K562 (cell line): Measurements from ENCODE around the gene CD101. TPM values are rescaled to one million over a fixed set of nuclear protein-coding genes. Genes with fewer than 3 reads are reported as not detected.

ENCODE experiments used
- ATF3 ChIP-seq, 2 experiments: fragments of 450-650 bp in 1 of 2; sonication (generic) in 1 of 2; formaldehyde crosslinking in 1 of 2; IDR thresholded peaks in 1 of 2; conservative IDR thresholded peaks in 1 of 2; 2 replicates each; pipeline versions ENCODE4 v1.6.1 to v1.8.1; 2016 to 2023; ENCODE audit warnings: mild to moderate bottlenecking in 2 of 2, moderate library complexity in 2 of 2, inconsistent platforms in 1 of 2, missing genetic modification reagents in 1 of 2
- CBFA2T3 ChIP-seq: fragments of 450-650 bp; IDR thresholded peaks from 2 replicates; pipeline ENCODE4 v1.6.1; 2017
- CUX1 ChIP-seq: fragments of 200-800 bp; sonication (Bioruptor generic); IDR thresholded peaks from 2 replicates; pipeline ENCODE4 v1.6.1; 2016; ENCODE audit warnings: missing genetic modification characterization, missing compliant biosample characterization
- DNMT1 ChIP-seq: fragments of 450-650 bp; IDR thresholded peaks from 2 replicates; pipeline ENCODE4 v1.6.1; 2016; ENCODE audit warnings: antibody characterized with exemption, mild to moderate bottlenecking
- FOSL1 ChIP-seq: fragments of 200-800 bp; sonication (Bioruptor generic); conservative IDR thresholded peaks from 2 replicates; pipeline ENCODE4 v1.6.1; 2016; ENCODE audit warnings: missing genetic modification characterization, missing compliant biosample characterization
- JUND ChIP-seq, 2 experiments: IDR thresholded peaks; 2 replicates in 1 of 2; 3 replicates in 1 of 2; pipeline ENCODE4 v1.6.1; 2011; ENCODE audit warnings: borderline replicate concordance in 2 of 2, low read depth in 2 of 2, low read length in 2 of 2, improper control_type of control experiment in 1 of 2, missing biosample characterization in 1 of 2, missing genetic modification characterization in 1 of 2, missing genetic modification reagents in 1 of 2
- NCOA4 ChIP-seq: fragments of 450-650 bp; IDR thresholded peaks from 2 replicates; pipeline ENCODE4 v1.6.1; 2018; ENCODE audit warnings: mild to moderate bottlenecking; ENCODE audit not compliant: partially characterized antibody
- NELFE ChIP-seq: IDR thresholded peaks from 2 replicates; pipeline ENCODE4 v1.6.1; 2011; ENCODE audit warnings: mild to moderate bottlenecking; ENCODE audit not compliant: insufficient read depth, insufficient read length
- POLR2G ChIP-seq: fragments of 200-400 bp; formaldehyde crosslinking; IDR thresholded peaks from 2 replicates; pipeline ENCODE4 v1.6.1; 2017; ENCODE audit warnings: low read depth, mild to moderate bottlenecking, antibody characterized with exemption, low read length, moderate library complexity
- SLC30A9 ChIP-seq: fragments of 250-450 bp; sonication (Bioruptor Pico); IDR thresholded peaks from 2 replicates; pipeline ENCODE4 v1.8.0; 2022; ENCODE audit warnings: mild to moderate bottlenecking, moderate library complexity
- TAL1 ChIP-seq: fragments of 450-650 bp; IDR thresholded peaks from 2 replicates; pipeline ENCODE4 v1.6.1; 2016; ENCODE audit warnings: mild to moderate bottlenecking
- TCF3 ChIP-seq: sonication (generic); formaldehyde crosslinking; IDR thresholded peaks from 2 replicates; pipeline ENCODE4 v1.4.0; 2020; ENCODE audit warnings: mild to moderate bottlenecking, missing genetic modification reagents
- TEAD2 ChIP-seq: fragments of 450-650 bp; IDR thresholded peaks from 2 replicates; pipeline ENCODE4 v1.6.1; 2016; ENCODE audit warnings: missing genetic modification characterization, control low read depth, missing compliant biosample characterization
- ZFP91 ChIP-seq: sonication (generic); formaldehyde crosslinking; IDR thresholded peaks from 2 replicates; pipeline ENCODE4 v1.8.0; 2022; ENCODE audit warnings: mild to moderate bottlenecking, missing genetic modification reagents
- ZKSCAN8 ChIP-seq: fragments of 200-800 bp; sonication (Bioruptor generic); IDR thresholded peaks from 2 replicates; pipeline ENCODE4 v1.6.1; 2016; ENCODE audit warnings: missing genetic modification characterization, missing compliant biosample characterization
- ZNF316 ChIP-seq: fragments of 450-650 bp; IDR thresholded peaks from 2 replicates; pipeline ENCODE4 v1.6.1; 2016
- ZNF551 ChIP-seq: fragments of 250-450 bp; sonication (Bioruptor Pico); IDR thresholded peaks from 2 replicates; pipeline ENCODE4 v1.5.0; 2021; ENCODE audit warnings: mild to moderate bottlenecking, moderate library complexity
- ZNF561 ChIP-seq: fragments of 450-650 bp; formaldehyde crosslinking; conservative IDR thresholded peaks from 2 replicates; pipeline ENCODE4 v1.4.0; 2020; ENCODE audit warnings: mild to moderate bottlenecking, moderate library complexity
- ZNF583 ChIP-seq: fragments of 250-450 bp; sonication (Bioruptor Pico); IDR thresholded peaks from 2 replicates; pipeline ENCODE4 v1.4.0; 2020
- ZSCAN29 ChIP-seq: fragments of 450-650 bp; IDR thresholded peaks from 2 replicates; pipeline ENCODE4 v1.6.1; 2017
- polyA plus RNA-seq, 8 experiments: library from polyadenylated mRNA; depleted of rRNA in 4 of 8; stranded (reverse) in 5 of 8; unstranded in 3 of 8; fragments of >200 nt; fragmentation: Nextera tagmentation in 2 of 8; fragmentation: Illumina TruSeq in 1 of 8; extraction: Ambion mirVana in 2 of 8; extraction: Trizol in 1 of 8; gene quantifications; 2 replicates each; pipeline versions ENCODE4 v1.2.1 to v1.2.3, GENCODE V29; 2011 to 2014; ENCODE audit warnings: inconsistent platforms in 1 of 8, missing spikeins in 1 of 8
- total RNA-seq, 7 experiments: library from RNA; depleted of rRNA in 6 of 7; stranded (reverse); fragments of >200 nt in 6 of 7; fragmentation: Illumina TruSeq in 2 of 7; extraction: Trizol in 2 of 7; gene quantifications; 2 replicates each; pipeline versions ENCODE4 v1.2.1 to v1.2.3, GENCODE V29; 2011 to 2021; ENCODE audit warnings: low replicate concordance in 1 of 7

CD101 gene
- total and polyA plus RNA-seq, 9 of the 15 experiments (the other 6 are each of a cell fraction or from before 2014, with no cell fraction given), result 0.04 to 1.1 (median 0.20) TPM

- TF ChIP-seq CUX1 (CRISPR knock-in tag) (no peak), ATF3 (IDR thresholded peaks at IDR 0.05) (peak; percentile 80), ATF3 (CRISPR knock-in tag; conservative IDR thresholded peaks at IDR 0.05) (no peak), JUND (IDR thresholded peaks at IDR 0.05; ENCODE audit: borderline replicate concordance, low read depth, low read length) (peak; percentile 30; the same call in 1 of the 2 replicates), JUND (tag; IDR thresholded peaks at IDR 0.05; ENCODE audit: borderline replicate concordance, low read depth, low read length) (no peak), DNMT1 (no peak), ZFP91 (no peak), ZKSCAN8 (CRISPR knock-in tag) (no peak), TAL1 (no peak), SLC30A9 (CRISPR knock-in tag) (no peak), TEAD2 (tag) (no peak), CBFA2T3 (no peak), ZNF561 (CRISPR knock-in tag) (no peak), TCF3 (CRISPR knock-in tag) (no peak), ZNF551 (no peak), FOSL1 (tag) (peak; percentile 83), NELFE (no peak), NCOA4 (no peak), POLR2G (no peak), ZNF316 (peak; percentile 17; the same call in 1 of the 2 replicates), ZNF583 (CRISPR knock-in tag) (no peak), ZSCAN29 (no peak)
These were observed 75.7 kb downstream of the CD101 start (continued) for GRCh38 chr1:117077267-117077666.
